ENCODE data around the gene SDK2. TPM values are rescaled to one million over a fixed set of nuclear protein-coding genes. Genes with fewer than 3 reads are reported as not detected.

Gene SDK2
- total RNA-seq, 1 donor, result under 0.01 TPM

GRCh38 chr17:73522107-73522506, 122.1 kb downstream of the SDK2 start:
- no peak for DNase-seq (ENCODE audit: low read depth)
- H3K4me3 ChIP-seq (ENCODE audit: low read depth, low read length), result no peak overlapping the region
- TF ChIP-seq CTCF (IDR thresholded peaks at IDR 0.05; ENCODE audit: insufficient read depth, low read depth, low read length), result no peak

GRCh38 chr17:73521376-73521775, 122.9 kb downstream of the SDK2 start:
- no peak overlapping the region for H3K4me3 ChIP-seq (ENCODE audit: low read depth, low read length)
- TF ChIP-seq CTCF (IDR thresholded peaks at IDR 0.05; ENCODE audit: insufficient read depth, low read depth, low read length), result no peak
- DNase-seq (ENCODE audit: low read depth), result no peak

- no peak for TF ChIP-seq CTCF (IDR thresholded peaks at IDR 0.05; ENCODE audit: insufficient read depth, low read depth, low read length)
- H3K4me3 ChIP-seq (ENCODE audit: low read depth, low read length), result no peak overlapping the region
- DNase-seq (ENCODE audit: low read depth), result no peak
Observed at GRCh38 chr17:73520369-73520761, 123.9 kb downstream of the SDK2 start.

GRCh38 chr17:73519714-73520368, 124.4 kb downstream of the SDK2 start:
- no peak overlapping the region for H3K4me3 ChIP-seq (ENCODE audit: low read depth, low read length)
- TF ChIP-seq CTCF (IDR thresholded peaks at IDR 0.05; ENCODE audit: insufficient read depth, low read depth, low read length), result no peak
- no peak for DNase-seq (ENCODE audit: low read depth)

- DNase-seq (ENCODE audit: low read depth), result no peak
- no peak overlapping the region for H3K4me3 ChIP-seq (ENCODE audit: low read depth, low read length)
- no peak for TF ChIP-seq CTCF (IDR thresholded peaks at IDR 0.05; ENCODE audit: insufficient read depth, low read depth, low read length)
Observed at GRCh38 chr17:73519011-73519410, 125.2 kb downstream of the SDK2 start.

- DNase-seq (ENCODE audit: low read depth), result no peak
- TF ChIP-seq CTCF (IDR thresholded peaks at IDR 0.05; ENCODE audit: insufficient read depth, low read depth, low read length), result no peak
- H3K4me3 ChIP-seq (ENCODE audit: low read depth, low read length), result no peak overlapping the region
Observed at GRCh38 chr17:73516431-73516830, 127.8 kb downstream of the SDK2 start.
